Right renal pelvis (tissue), 4 donors: ENCODE data around the gene FASTKD3. TPM values are rescaled to one million over a fixed set of nuclear protein-coding genes. Genes with fewer than 3 reads are reported as not detected.

Experiments used
- DNase-seq, 4 donors: peaks; one replicate each; pipeline ENCODE4 v3.0.0-alpha.2; 2013; ENCODE audit warnings: low read depth in 4 of 4, low spot score in 3 of 4, missing footprints in 1 of 4
- polyA plus RNA-seq, 4 donors: library from polyadenylated mRNA; unstranded; fragments of 120-200 nt; gene quantifications; one replicate each; pipeline ENCODE4 v1.2.1, GENCODE V29; 2013; ENCODE audit not compliant: insufficient read length in 4 of 4

FASTKD3 gene
- polyA plus RNA-seq, 4 donors: 22.5 to 32.9 (median 27.4) TPM

DNA sequence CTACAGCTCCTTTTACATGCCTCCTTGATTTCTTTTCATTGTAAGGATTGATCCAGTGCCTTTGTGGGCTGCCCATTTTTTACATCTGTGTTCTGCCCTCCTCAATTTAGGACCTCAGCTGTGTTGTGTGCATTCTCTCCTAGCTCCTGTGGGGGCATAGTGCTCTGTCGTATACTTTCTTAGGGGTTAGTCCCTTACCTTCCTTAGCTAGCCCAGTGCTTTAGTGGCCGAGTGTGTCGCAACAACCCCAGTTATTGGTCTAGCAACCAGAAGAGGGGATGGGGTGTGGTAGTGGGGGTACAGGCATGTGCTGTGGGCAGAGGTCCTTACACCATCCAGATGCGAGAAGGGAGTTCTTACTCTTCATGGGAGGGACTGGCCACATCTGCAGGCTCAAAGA lies 12.3 kb upstream of the FASTKD3 start:
- no peak for DNase-seq

DNA sequence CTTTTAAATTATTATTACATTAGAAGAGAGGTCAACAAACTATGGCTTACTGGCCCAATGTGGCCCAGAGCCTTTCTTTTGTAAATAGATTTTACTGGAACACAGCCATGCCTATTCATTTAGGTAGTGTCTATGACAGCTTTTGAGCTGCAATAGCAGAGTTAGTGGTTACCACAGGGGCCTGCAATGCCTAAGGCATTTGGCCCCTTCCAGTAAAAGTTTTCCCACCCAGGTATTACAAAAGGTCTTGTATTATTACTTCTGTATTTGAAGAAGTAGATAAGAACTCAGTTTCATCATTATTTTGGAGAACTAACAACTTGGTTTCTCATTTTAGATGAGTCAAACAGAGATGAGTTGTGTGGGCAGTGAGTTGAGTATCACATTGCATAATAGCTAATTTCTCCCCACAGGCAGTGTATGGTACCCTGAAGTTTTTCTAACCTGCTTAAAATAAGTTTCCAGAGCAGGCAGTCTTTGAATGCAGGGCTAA lies 9.6 kb upstream of the FASTKD3 start:
- DNase-seq: no peak

DNA sequence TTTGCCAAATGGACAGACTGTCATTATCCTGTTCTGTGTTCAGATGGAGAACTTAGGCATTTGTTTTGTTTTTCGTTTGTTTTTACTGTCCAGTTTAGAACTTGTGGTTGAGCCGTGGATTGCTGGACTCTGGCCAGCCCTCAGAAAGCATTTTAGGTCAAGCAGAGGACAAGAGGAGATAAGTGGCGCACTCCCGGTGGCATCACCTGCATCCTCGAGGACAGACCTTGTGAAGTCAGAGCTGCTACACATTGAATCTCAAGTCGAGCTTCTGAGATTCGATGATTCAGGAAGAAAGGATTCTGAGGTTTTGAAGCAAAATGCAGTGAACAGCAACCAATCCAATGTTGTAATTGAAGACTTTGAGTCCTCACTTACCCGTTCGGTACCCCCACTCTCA lies 9.0 kb upstream of the FASTKD3 start:
- no peak for DNase-seq

DNA sequence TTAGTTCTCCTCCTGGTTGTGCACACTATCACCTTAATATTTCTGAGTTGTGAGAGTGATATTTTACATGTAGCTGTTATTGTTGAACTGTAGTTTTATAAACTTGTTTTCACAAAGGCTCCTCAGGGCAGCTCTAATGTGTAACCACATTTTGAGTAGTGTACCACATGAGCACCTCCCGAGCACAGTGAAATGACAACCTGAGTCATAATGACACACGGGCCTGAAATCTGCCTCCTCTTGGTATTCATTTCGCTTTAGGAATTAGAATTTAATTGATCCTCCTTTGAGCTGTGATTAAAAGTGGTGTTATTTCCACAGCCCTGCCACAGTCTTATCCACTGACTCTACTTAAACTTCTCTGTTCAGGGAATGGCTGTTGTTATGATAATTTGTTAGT lies 8.0 kb upstream of the FASTKD3 start:
- DNase-seq: no peak

DNA sequence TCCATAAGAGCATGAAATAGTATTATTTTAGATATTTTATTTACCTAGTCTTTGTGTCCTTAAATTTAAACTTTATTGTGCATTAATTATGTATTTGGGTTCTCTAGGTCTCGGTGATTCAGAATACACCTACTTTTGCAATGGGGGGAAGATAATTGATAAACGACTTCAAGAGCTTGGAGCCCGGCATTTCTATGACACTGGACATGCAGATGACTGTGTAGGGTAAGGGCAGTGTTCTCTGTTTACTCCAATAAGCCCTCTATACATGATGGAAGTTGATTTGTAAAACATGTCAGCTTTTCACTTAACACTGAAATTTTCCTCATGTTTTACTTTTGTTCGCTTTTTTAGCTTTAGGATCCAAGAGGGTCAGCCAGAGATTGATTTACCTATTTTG lies 6.3 kb upstream of the FASTKD3 start:
- no peak for DNase-seq

DNA sequence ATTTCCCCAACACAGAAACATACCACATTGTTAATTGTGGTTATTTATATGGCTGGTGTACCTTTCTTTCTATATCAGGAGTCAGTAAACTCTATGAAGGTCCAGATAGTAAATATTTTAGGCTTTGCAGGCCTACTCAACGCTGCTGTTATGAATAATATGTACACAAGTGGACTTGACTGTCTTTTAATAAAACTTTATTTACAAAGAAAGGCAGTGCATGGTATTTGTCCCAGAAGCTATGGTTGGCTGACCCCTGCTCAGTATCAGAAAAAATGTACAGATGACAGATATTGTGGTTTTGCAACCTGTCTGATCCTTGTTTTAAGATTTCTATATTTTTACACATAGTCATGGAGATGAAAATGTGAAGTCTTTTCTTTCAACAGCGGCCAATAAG lies 5.8 kb upstream of the FASTKD3 start:
- DNase-seq: no peak

DNA sequence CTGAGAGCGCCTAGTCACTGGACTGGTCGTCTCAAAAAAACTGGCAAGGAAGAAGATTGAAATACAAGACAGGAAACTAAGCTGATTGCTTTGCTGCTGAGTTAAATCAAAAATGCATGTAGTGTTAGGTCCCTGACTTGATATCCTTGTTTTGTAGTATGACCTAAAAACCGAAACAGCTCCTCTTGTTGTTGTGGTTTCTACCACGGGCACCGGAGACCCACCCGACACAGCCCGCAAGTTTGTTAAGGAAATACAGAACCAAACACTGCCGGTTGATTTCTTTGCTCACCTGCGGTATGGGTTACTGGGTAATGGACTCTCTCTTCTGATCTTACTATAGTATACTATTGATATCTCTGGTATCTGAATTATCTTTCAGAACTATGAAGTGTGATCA lies 4.4 kb upstream of the FASTKD3 start:
- DNase-seq: no peak

DNA sequence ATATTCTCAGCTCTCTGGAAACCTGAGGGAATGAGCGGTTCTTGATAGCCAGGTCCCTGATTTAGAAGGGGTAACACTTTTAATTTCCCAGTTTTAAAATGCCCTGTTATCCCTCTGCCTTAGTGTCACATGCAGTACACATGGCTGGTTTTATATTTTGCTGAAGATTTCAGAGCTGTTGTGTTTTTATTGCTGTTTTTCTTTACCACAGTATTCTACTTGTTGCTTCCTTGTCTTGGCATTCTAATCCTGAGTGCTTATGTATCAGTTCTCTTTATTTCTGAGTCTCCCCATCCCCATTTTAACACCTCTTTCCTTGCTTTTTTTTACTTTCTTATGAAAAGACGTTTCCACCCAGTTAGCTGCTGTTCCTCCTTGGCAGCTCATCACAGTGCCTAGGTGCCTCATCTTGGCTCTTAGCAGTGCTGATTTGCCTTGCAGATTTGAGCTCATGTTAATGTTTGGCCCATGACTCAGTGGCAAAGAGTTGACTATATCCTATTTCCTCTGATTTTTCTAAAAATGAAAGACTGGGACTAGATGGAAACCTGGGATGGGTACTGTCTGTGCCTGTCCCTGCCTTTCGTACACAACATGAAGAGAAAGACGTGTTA lies 3.8 kb upstream of the FASTKD3 start:
- no peak for DNase-seq

DNA sequence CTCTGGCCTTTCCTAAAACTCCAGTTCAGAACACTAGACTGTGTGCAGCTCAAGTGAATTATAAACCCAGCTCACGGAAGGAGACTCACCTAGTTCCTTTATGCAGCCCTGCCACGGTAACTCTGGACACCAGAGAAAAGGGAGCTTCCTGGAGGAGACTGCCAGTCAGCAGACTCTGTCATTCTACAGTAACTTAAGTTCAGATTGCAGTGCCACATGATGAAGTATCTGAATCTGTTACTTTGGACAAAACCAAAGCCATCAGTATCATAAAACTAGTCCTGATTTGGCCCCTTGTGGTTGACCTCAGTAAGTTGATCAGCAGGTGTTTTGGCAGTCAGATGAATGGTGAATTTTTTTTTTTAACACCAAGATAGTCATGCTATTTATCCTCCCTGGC lies 2.8 kb upstream of the FASTKD3 start:
- no peak for DNase-seq

DNA sequence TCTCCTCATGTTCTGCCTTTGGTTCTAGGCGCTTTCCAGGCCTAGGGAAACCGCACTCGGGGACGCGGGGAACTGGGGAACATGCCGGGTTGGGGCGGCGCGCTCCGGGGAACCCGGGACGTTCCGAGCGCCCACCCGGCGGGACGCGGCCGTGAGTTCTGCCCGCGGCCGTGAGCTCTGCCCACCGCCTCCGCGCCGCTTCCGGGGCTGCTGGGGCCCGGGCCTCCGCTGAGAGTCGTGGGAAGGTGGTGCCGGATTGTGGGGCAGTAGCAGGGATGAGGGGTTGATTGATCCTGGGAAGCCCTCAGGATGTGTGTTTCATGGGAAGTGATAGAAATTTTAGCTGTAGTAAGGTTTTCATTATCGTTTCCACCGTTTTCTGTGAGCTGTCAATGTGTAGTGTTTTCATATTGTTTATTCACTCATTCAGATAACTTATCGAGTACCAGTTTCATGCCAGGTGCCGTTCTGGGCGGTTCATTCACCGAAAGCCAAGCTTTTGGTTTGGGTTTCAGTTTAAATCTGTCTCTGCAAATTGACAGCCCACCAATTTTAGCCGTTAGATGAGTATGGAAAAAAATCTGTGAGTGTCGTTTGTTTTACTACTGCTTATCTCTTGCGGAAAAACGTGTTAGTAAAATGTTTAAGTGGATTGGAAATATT lies 774 bp upstream of the FASTKD3 start:
- no peak for DNase-seq

DNA sequence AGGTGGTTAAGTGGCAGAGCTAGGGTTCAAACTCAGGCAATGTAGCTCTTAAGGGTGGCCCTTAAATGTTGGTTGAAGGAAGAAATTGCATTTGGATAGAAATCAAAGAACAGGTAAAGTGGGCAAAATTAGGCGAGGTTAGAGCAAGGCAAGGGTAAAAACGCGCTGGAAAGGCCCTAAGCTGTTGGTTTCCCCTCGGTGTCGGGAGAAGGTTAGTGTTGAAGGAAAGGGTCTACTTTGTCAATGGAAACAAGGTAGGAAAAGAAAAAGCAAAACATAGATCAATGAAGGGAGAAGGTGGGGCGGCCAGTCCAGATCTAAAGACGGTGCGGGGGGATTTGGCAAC lies 431 bp downstream of the FASTKD3 start:
- no peak for DNase-seq

DNA sequence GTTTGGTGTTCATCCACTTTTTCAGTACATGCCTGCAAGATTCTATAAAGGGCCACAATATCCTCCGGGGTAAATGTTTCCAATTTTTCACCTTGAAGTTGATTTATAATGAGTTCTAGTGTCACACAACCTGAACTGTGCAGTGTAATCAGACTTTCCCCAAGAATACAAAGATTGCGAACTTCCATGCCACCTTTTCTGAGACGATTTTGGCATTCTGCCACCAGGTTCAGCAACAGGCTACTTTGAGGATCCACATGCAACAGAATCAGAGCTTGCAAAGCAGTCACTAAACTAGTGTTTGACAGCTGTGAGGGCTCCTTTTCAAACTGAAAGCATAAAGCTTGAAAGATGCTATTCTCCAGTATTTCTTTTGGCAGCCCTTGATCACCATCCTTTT lies 1.6 kb downstream of the FASTKD3 start:
- no peak for DNase-seq

DNA sequence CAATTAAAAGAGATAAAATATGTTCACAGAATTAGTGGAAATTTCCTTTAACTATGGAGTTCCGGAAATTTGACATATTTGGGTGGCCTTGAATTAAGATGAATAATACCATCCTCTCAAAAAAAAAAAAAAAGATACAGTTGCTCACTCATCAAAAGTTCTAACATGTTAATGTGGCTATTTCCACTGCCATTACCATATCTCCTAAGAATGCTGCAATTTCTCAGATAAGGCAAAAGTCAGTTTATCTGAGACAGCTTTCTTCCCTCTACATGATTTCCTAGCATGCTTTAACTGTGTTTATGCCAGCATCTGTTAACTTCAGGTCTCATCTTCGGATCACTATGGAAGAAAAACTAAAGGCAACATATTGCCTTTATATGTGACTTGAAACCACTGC lies 2.6 kb downstream of the FASTKD3 start:
- DNase-seq: no peak

DNA sequence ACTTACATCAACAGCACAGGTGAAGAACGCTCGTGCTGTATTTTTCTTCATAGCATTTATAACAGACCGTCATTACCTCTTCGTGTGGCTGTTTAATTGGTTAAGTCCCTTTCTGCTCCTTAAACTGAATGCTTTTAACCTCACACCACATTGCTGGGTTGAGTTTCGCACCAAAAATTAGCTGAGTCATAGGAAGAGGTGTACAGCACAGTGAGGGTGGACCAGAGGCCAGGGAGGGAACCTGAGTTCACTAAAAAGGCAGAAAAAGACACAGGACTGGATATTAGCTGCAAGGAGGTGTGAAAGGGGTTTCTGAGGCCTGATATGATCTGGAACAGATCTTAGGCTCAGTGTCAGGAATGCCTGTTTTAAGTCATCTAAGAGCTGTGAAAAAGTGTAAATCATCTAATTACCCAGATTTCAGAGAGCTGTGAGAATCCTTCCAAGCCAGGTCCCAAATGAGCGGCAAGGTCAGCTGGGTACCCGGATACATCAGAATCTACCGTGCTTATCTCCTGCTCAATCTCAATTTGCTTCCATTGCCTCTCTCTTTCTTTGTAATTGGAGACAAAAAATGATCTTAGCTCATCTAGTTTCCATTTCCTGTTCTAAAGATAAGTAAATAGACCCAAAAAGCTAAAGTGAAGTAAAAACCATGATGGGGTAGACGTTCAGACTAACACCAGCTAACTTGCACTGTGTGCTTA lies 10.8 kb downstream of the FASTKD3 start:
- no peak for DNase-seq

DNA sequence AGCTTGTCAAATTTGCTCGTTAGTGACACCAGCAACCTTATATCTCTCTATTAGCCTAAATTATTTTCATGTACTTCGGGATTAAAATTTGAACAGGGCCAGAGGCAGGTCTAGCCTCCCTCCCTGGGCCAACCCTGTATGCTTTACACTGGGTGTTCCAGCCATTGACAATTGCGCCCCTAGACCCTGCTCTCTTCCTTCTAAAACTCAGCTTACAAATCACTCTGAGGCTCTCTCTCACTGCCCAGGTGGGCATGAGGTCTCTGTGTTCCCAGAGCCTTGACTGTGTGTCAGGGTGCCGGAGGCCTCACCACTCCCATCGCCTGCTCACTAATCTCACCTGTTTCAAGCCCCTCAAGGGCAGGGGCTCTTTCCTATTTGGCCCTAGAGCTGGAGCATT lies 11.5 kb downstream of the FASTKD3 start:
- DNase-seq: no peak

DNA sequence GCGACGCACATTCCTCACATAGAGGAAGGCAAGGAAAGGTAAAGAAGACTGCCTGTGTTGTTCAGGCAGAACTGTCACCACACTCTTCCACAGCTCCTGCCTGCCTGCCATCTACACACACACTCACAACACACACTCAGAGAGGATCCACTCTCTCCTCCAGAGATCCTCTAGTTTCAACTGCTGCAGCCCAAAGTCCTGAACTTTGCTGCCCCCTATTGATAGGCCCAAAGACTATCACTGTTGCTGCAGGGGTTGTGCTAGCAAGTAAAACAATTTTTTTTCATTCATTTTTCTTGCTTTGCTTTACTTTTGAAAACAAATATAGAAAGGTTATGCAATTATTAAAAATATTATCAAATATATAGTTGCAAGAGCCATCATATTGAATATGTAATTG lies 12.0 kb downstream of the FASTKD3 start:
- no peak for DNase-seq

DNA sequence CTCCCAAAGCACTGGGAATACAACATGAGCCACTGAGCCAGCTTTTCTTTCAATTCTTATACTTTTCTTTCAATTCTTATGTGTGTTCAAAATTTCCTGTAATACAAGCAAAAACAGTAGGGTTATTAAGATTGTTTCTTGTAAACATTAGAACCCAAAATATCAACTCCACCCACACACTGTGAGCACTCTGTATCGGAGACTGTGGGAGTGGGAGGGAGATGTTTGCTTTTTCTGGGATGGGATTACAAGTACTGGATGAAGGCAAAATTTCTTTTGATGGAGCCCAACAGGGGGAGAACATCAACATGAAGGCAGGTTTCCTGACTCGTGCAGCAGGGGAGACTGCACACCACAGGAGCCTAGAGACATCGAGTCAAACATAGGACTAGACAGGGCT lies 13.2 kb downstream of the FASTKD3 start:
- no peak for DNase-seq

DNA sequence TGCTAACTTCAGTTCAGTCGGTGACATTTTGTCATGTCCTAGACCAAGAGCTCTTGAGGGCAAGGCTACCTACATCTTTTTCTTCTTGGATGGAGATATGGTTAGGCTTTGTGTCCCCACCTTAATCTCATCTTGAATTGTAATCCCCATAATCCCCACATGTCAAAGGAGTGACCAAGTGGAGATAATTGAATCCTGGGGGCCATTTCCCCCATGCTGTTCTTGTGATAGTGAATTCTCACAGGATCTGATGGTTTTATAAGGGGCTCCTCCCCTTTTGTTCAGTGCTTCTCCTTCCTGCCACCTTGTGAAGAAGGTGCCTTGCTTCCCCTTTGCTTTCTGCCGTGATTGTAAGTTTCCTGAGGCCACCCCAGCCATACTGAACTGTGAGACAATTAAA lies 15.8 kb downstream of the FASTKD3 start:
- no peak for DNase-seq

DNA sequence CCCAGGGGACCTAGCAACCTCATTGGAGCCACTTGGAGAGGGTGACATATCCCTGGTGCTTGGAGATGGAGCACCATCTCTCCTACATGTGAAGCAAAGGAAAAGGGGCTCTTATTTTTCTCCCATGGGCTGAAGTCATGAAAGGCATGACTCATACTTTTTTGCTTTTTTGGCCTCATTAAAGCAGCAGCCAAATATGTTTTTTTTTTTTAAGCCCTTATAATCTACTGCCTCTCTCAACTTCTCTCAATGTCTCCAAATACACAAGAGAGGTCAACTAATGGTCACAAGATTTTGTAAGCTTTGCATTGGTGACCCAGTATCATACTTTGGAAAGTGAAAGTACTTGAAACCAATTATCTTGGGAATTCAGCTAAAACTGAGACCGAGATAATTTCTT lies 16.3 kb downstream of the FASTKD3 start:
- DNase-seq: no peak

DNA sequence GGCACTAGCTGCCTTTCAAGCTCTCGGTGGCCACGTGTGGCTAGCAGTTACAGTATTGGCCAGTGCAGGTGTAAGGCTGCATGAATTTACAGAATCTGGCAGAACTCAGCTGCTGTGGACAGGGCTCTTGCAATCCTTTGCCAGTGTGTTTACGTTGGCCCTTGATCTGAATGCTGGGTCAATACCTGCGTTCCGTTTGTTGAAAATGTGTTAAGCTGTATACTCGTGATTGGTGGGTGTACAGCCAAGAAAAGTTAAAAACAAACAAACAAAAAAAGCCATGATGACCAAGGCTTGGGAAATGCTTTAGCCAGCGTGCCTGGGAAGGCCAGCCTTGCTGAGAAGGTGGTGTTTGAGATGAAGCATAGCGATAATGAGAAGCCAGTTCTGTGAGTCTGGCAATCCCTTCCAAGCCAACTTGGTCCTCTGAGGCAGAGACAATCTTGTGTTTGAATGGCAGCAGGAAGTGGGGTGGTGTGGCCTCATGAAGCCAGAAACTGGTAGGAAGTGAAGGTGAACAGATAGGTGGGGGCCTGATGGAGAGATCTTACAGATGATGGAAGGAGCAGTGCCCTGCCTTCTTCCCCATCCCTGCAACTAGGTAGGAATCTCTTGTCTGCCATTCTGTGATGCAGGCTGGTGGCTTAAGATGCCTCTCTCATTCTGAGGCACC lies 17.1 kb downstream of the FASTKD3 start:
- DNase-seq: no peak

DNA sequence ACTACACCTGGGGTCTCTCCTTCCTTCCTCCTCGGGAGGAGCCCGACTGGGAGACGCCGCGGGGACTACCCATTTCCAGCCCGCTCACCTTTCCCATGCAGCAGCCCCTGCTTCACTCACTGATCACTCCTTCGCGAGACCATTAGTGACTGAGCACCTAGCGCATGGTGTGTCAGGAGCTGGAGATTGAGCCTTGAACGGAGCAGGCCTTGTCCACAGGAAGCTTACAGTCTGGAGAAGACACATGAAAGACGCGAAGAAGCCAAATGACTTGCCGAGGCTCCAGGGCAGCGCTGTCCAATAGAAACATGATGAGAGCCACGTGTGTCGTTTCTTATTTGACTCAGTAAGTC lies 17.6 kb downstream of the FASTKD3 start:
- no peak for DNase-seq
